ENCODE measurements around the gene FDXACB1.
"Not testable (repeated sequence)": the region's sequence is repeated elsewhere in the genome, so short reads cannot be mapped to it uniquely, and the experiment has no call there.

Gene FDXACB1

DNA sequence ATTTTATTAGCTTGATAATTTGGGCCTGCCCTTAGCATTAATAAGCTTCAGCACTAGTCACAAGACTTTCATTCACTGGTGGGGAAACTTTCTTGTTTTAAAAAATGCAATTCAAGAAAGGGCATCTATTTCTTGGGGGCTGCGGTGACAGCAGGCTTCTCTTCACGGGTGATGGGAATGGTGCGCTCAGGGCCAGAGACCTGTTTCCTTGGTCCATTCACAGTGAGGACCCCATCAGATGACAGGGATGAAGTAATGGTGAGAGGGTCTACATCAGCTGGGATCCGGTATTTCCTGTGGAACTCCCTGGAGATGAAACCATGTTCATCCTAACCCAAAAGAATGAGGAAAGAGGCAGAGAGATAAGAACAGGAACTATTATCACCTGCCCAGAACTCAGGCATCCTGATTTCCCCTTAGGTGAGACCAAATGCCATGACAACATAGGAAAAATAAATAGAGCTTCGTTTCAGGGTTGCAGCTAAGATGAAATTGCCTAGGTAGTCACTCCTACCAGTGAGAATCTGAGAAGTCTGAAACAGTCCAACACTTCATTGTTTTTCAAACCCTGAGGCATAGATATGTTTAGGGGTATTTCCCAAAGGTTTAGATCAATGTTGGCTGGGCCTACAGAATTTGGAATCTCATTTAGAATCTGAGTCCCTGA is 29.8 kb upstream of the FDXACB1 start:
- DNase-seq = no peak

DNA sequence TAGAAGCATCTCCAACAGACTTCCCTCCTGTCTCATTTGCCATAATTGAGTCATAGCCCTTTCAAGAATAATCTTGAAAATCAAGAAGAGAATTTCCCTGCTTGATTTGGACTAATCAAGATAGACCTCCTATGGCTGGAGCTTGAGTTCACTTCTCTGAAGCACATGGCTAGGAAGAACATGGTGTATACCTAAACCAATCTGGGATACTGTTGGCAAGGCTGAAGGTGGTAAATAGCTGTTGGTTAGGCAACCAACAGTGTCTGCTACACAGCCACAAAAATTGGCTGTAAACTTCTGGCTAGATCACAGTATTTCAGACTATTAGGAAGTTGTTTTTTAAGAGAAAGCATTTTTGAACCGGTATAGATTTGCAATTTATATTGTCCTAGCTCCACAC is 27.7 kb upstream of the FDXACB1 start:
- DNase-seq = no peak

DNA sequence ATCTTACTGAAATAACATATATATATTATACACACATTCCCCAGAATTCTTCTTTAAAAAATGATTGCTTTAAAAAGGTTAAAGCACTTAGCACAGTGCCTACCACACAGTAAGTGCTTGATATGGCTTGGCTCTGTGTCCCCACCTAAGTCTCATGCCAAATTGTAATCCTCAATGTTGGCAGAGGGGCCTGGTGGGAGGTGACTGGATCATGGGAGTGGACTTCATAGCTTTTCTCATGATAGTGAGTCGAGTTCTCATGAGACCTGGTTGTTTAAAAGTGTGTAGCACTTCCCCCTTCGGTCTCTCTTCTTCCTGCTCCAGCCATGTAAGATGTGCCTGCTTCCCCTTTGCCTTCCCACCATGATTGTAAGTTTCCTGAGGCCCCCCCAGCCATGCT is 26.4 kb upstream of the FDXACB1 start:
- no peak for DNase-seq

DNA sequence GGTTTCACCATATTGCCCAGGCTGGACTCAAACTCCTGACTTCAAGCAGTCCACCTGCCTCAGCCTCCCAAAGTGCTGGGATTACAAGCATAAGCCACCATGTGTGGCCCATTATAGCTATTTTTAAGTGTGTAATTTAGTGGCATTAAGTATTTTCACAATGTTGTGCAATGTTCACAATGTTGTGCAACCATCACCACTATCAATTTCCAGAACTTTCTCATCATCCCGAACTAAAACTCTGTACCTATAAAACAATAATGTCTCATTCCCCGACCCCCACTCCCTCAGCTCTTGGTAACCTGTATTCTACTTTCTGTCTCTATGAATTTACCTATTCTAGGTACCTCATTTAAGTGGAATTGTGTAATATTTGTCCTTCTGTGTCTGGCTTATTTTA is 7.9 kb upstream of the FDXACB1 start:
- DNase-seq = no peak

DNA sequence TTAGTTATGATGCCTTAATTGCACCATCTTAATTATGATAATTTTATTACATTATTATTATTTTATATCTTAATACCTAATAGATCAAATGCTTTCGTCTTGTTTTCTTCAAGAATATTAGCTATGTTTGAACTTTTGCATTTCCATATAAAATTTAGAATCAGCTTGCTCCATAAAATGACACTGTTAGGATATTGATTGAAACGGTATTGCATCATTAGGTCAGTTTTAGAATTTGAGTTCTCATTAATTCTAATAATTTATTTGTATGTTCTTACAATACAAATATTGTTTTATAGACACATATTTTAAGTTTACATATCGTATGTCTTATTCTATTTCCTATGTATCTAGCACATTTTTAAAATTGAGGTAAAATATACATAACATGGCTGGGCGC is 7.1 kb upstream of the FDXACB1 start:
- no peak for DNase-seq

DNA sequence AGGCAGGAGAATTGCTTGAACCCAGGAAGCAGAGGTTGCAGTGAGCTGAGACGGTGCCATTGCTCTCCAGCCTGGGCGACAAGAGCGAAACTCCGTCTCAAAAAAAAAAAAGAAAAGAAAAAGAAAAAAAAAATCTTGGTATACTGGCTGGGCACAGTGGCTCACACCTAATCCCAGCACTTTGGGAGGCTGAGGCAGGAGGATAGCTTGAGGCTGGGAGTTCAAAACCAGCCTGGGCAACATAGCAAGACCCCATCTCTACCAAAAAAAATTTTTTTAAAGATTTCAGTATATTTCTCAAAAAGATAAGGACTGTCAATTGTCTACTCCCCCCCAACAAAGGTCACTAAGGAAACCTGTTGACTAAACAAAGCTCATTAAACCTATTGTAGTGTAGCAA is 6.1 kb upstream of the FDXACB1 start:
- DNase-seq = not testable (repeated sequence)

DNA sequence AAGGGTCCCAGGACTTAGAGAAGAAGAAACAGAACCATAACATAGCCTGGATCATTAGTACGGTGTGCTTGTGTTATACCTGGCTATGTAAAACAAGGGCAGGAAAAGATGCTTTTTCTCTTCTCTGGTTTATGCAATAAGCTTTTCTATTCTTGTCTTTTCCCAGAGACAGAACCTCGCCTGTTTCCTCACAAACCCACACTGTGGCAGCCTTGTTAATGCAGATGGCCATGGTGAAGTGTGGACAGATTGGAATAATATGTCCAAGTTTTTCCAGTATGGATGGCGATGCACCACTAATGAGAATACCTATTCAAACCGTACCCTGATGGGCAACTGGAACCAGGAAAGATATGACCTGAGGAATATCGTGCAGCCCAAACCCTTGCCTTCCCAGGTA is 3.2 kb upstream of the FDXACB1 start:
- no peak for DNase-seq

DNA sequence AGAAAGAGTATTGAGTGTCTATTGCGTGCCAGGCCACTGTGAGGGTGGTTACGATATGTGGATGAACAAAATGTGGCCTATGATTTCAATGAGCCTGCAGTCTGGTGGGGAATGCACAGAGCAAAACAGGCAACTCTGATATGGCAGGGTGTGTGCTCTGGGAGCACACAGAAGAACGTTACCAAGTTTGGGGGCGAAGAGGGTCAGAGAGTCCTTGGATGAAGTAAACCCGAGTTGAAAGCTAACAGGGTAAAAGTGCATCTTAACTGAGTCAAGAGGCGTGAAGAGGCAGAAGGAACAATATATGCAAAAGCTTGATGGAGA is 634 bp upstream of the FDXACB1 start:
- DNase-seq = no peak

DNA sequence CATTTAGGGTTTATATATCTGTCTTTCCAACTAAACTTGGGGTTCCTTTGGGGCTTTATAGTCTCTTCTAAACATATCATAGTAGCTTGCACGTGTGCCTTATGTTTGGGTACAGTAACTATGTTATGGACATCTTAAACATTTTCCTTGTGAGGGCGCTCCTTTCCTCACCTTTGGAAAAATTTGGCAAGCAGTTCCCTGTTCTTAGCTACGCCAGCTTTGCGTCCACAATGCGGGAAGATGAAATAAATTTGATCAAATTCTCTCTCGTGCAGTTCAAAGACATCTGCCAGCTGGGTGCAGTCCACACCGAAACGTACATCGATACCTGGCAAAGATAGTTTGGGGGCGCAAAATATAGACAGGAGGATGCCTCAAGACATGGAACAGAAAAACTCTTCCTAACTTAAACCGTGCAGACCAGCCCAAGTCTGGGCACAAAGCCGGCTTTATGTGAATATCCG is 548 bp downstream of the FDXACB1 start:
- DNase-seq = no peak

DNA sequence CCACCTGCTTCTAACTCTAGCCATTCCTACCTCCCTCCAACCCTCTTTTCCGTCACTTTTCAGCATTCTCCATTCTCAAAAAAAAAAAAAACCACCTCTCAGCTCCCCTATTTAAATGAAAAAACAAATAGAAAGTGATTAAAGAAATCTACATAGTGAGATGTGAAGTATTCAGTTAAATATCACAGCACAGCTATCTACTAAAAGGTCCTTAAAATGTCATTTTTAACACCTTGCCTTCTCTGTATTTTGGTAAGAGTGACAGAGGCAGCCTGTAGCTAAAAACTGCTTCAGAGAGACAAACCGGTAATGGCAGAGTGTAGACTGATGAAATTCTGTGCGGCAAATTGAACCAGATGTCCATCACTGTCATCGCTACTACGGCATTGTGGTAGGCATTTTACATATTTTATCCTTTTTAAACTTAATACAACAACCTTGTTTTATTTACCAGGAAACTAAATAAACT is 7.2 kb downstream of the FDXACB1 start:
- no peak for DNase-seq

DNA sequence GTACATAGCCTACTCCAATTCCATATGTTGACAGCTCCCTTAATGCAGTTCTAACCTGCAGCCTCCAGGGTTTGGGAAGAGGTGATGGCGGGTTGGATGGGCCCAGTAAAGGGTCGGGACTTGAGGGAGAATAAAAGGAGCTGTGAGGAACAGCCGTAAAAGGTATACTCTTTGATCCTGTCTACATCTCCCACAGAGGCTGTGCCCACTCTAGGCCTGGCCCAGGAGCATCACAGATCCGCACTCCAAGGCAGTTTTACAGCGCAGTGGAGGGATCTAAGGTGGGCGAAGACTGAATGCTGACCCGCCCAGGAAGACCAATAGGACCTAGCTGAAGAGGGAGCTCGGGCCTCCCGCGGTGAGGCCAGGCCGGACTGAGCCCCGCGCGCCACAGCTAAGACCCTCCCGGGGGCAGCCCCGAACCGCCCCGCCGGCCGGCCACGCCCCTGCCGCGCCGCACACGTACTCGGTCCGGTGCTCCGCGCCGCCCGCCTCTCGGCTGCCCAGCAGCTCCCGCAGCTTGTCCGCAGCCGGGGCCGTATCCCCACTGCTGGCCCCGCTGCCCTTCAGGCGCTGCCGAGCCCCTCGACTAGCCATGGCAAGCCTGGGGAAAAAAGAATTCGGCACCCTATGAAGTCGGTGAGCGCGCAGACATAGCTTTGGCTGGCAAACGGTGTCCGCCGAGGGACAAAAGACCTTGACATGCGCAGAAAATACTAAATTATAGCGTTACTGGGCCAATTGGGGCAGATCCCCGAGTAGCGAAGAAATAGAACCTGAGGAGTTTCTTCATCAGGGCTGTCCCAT is 7.9 kb downstream of the FDXACB1 start, which contains the start of gene ALG9:
Gene ALG9, minus strand, starts transcription at position 696 of the 807 bp plus-strand sequence. Its CDS starts 99 bp downstream, at position 597.
- DNase-seq = peak; percentile 76 to 93 (median 84)

DNA sequence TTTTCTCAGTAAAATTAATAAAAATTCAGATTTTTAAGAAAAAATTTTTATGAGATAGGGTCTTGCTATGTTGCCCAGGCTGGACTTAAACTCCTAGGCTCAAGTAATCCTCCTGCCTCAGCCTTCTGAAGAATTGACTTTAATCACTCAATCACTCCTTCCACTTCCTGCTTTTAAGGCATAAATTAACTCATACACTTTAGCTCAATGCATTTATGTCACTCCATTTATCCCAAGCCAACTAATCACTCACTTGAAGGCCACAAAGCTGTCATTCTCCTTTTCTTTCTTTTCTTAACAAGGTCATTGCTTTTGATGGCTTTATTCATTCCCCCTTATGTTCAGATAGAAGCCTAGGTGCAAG is 8.5 kb downstream of the FDXACB1 start:
- DNase-seq = no peak

DNA sequence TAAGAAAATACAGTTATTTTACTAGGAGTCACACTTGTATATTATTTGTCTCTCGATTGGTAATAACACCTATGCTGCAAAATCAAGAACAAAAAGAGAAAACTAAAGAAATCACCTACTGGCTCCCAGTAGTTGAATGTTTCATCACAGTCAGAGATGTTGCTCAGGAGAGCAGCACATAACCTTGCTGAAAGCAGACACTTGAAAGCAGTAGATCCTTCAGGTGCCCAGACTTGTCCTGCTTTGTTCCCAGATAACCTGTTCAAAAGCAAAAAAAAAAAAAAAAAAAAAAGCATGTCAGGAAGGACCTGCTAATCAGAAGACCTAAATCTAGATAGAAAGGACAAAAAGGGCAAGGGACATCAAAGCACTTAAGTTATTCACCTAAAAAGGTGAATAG is 8.9 kb downstream of the FDXACB1 start:
- DNase-seq = no peak

DNA sequence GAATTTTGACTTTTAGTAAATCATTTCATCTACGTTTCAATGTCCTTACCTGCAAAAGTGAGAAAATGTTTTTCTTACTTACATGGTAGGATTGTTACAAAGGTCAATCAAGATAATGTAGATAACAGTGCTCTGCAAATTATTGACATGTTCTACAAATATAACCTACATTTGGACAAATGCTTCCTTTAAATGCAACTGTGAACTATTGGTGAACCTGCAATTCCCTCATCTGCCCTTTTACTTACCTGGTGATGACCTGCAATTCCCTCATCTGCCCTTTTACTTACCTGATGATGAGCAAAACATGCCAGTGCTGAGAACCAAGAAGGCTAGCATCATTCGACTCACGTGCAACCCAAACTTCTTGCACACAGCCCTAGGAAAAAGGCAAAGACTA is 18.7 kb downstream of the FDXACB1 start:
- no peak for DNase-seq

DNA sequence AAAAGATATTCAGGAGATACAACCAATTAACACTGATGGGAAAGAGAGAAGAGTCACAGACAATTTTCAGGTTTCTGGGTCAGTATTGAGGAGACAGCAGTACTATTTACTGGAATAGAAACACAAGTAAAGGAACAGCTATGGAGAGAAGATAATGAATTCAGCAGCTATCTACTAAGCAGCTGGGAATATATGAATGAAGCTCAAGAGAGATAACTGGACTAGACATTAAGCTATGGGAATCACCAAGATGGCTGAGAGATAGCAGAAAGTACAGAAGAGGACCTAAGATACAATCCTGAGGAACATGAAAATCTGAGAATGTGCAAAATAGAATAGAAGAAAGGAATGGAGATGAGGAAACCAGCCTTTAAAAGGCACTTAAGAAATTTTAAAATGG is 23.5 kb downstream of the FDXACB1 start:
- DNase-seq = no peak

DNA sequence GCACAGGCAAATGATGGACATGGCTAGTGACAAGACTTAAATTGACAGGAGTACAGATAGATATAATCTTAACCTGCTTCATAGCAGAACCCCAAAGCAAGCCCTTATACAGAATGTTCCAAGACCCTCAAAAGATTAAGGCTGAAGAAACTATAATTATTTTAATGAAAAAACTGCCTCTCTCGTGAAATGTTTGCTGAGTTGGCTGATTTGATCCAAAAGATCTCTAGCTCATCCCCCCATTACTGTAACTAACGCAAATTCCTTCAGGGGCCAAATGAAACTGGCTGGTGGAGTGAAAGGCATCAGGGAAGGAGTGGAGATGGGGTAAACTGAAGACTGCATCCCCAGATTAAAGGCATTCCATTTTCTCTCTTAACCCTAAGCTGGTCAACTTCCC is 26.9 kb downstream of the FDXACB1 start:
- DNase-seq = no peak

DNA sequence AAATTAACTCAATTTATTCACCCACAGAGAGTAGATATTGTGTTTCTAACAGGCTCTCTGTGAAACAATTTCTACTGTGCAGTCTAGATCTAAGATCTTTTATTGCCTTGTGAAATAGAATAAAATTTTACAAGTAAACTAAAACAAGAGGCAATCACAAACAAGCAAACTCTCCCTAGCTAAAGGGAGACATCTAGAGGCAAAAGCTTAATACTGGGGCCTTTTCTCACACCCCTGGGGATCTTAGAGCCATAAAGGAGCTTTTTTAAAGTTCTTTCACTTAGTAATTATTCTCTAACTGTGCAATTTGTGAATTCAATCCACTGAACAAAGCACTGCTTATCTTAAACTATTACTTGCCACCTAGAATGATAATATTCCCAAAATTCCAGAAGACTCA is 27.3 kb downstream of the FDXACB1 start:
- no peak for DNase-seq

DNA sequence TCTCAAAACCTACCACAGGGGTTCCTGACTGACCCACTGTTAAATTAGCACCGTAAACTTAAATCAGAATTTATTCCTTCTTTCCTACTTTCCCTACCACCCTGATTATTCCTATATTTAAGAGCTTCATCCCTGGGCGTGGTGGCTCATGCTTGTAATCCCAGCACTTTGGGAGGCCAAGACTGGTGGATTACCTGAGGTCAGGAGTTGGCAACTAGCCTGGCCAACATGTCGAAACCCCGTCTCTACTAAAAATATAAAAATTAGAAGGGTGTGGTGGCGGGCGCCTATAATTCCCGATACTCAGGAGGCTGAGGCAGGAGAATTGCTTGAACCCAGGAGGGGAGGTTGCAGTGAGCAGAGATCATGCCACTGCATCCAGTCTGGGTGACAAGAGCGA is 27.9 kb downstream of the FDXACB1 start:
- DNase-seq = no peak

DNA sequence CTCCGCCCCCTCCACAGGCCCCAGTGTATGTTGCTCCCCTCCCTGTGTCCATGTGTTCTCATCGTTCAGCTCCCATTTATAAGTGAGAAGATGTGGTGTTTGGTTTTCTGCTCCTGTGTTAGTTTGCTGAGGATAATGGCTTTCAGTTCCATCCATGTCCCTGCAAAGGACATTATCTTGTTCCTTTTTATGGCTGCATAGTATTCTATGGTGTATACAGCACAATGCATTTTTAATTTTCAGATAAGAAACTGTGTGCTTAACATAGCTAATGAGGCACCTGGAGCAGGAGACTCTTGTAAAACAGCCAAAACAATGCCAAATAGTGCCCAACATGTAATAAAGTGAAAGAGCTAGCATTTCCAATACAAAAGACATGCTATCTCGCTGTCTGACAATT is 29.3 kb downstream of the FDXACB1 start:
- DNase-seq = no peak

DNA sequence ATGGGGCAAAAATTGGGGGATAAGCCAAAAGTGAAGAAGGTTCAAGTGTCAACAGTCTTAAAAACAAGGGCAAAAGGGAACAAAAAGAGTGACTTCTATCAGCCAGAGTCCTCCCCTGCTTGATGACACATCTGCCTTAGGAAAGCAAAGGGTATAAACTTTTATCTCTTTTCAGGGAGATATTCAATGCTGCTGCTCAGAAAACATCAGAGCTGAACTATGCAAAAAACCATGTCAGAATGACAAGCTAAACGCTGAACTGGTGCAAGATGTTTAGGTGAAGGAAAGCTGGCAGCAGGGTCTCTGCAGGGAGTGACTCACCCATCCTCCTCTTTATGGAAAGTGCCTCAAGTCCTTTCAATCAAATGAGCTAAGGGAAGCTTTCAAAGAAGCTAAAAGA is 32.3 kb downstream of the FDXACB1 start:
- no peak for DNase-seq

DNA sequence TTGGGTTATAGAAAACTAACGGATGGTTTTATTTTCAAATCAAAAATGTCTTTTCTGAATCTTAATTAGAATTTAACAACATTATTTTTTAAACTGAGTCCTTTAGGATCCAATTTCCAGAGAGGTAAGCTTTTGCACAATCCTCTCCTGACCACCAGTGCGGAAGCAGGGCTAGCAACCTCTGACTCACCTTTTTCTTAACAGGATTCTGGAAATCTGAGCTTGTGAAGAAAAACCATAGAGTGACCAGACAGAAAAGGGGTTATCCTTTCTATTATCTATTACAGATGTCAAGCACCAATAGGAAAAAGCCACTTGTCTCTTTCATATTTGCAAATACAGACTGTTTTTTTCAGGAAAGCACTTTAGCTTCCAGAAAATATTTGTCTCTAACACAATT is 32.9 kb downstream of the FDXACB1 start:
- no peak for DNase-seq

DNA sequence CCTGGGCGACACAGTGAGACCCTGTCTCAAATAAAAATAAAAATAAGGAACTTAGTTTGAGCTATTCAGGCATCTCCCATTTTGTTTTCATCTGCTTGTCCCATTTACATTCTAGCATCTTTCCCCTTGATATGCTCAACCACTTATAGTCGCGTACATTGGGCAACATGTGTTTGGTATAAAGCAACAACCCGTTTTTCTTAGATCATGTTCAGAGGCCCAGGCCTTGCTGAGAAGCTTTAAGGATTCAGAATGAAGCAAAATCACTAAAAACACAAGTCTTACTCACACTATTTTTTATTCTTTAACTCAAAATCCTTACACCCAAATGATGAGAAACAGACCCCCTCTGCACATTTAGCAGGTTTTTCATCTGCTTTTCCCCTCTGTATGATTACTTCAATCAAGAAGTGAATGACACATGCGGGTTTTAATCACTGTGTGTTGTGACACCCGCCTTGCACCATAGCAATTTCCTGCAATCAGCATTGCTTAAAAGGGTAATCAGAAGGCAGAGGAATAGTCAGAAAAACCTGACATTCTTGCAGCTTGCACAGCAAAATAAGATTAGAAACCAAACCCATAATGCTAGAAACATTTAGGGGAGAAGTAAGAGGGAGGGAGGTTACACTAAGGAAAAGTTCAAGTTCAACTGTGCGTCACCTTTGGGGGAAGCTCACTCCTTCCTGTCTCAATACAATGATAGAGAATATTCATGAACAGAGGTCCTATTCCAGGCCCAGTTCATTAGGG is 33.5 kb downstream of the FDXACB1 start:
- DNase-seq = no peak

DNA sequence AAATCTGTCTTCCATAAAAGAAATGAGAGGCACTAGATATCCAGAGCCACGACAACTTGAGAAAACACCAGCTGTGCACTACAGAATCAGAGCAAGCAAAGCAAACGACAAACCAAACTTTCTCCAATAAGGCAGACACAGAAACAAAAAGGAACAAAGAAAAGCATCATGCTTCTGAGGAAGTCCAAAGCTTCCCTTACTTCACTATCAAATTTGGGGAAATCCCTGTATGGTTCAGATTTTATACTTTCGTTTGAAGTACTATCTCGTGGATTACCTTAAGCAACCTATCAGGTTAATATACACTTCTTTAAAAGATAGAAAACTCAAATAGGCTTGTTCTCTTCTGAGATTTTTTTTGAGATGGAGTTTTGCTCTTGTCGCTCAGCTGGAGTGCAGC is 35.3 kb downstream of the FDXACB1 start:
- DNase-seq = no peak
